Lower lobe of right lung (tissue), 2 donors: Measurements from ENCODE around the gene AFAP1L1. TPM values are rescaled to one million over a fixed set of nuclear protein-coding genes. Genes with fewer than 3 reads are reported as not detected.

ENCODE experiments used
- ATAC-seq, 2 donors: fragments of 200-7000 bp; cut with Tn5 transposase; one replicate each; pipeline ENCODE4 v1.9.1; 2020 to 2022; ENCODE audit warnings: mild to moderate bottlenecking in 2 of 2, moderate library complexity in 2 of 2
- DNase-seq: peaks from one replicate; pipeline ENCODE4 v3.0.0-alpha.2; 2020
- H3K27ac ChIP-seq: fragments of 200-600 bp; one replicate; pipeline ENCODE4 v1.8.0; 2022
- H3K27me3 ChIP-seq: fragments of 200-600 bp; one replicate; pipeline ENCODE4 v1.8.0; 2022; ENCODE audit warnings: low read depth
- H3K36me3 ChIP-seq: fragments of 200-600 bp; one replicate; pipeline ENCODE4 v1.8.0; 2022; ENCODE audit warnings: mild to moderate bottlenecking
- H3K4me1 ChIP-seq: fragments of 200-600 bp; one replicate; pipeline ENCODE4 v1.8.0; 2022
- H3K4me3 ChIP-seq: fragments of 200-600 bp; one replicate; pipeline ENCODE4 v1.8.0; 2022; ENCODE audit warnings: mild to moderate bottlenecking
- H3K9me3 ChIP-seq: fragments of 200-600 bp; one replicate; pipeline ENCODE4 v1.8.0; 2022
- intact Hi-C: fragments of 100-400 bp; cut with DNase I; formaldehyde crosslinking; loops from one replicate; pipeline ENCODE4 v1.11.0; 2022
- total RNA-seq: library from RNA; stranded (reverse); fragmentation: NEBNext Ultra II Directional; extraction: Animal tissue kit (Norgen Biotek cat#: 25700); gene quantifications from one replicate; pipeline ENCODE4 v1.2.1, GENCODE V29; 2021
- TF ChIP-seq, protein P1 (sequence below): fragments of 200-600 bp; IDR thresholded peaks from one replicate; pipeline ENCODE4 v1.8.0; 2022; ENCODE audit warnings: antibody characterized with exemption, mild to moderate bottlenecking
- donor health status: DM: no; HTN: yes; CAD: no; lungs with severe emphysema.

The AFAP1L1 gene
- total RNA-seq, 1 donor from 2014 or later = 26.6 TPM

DNA sequence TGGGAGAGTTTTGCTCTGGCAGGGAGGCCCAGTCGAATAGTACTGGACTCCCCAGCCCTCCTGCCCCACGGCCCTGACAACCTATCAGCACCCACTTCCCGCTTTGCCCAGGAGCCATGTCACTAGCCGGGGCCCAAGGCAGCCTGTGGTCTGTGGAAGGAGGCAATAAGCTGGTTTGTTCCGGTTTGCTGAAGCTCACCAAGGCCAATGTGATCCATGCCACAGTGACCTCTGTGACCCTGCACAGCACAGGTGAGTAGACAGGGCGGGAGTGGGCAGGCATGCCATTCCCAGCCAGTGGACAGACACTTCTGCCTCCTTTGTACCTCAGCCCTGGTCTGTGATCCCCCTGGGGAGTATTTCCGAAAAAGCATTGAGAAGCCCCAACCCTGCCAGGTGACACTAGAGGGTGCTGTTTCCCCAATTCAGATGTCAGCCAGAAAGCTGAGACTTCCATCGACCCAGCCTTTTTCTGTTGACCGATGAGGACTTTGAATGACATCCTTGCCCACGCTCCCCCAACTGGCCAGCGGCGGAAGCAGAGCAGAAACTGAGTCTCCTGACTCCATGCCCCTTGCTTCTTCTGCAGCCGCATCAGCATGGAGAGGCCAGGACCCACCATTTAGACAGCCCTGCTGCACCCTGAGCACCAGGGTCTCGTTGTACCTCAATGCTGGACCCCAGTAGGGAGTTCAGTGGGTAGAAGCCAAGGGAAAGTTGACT, 95.8 kb downstream of the AFAP1L1 start:
- no peak for DNase-seq
- no peaks in the 10 kb centered on the region for H3K36me3 ChIP-seq
- H3K27ac ChIP-seq = no peak overlapping the region
- no peaks in the 10 kb centered on the region for H3K4me1 ChIP-seq
- TF ChIP-seq, protein P1, sequence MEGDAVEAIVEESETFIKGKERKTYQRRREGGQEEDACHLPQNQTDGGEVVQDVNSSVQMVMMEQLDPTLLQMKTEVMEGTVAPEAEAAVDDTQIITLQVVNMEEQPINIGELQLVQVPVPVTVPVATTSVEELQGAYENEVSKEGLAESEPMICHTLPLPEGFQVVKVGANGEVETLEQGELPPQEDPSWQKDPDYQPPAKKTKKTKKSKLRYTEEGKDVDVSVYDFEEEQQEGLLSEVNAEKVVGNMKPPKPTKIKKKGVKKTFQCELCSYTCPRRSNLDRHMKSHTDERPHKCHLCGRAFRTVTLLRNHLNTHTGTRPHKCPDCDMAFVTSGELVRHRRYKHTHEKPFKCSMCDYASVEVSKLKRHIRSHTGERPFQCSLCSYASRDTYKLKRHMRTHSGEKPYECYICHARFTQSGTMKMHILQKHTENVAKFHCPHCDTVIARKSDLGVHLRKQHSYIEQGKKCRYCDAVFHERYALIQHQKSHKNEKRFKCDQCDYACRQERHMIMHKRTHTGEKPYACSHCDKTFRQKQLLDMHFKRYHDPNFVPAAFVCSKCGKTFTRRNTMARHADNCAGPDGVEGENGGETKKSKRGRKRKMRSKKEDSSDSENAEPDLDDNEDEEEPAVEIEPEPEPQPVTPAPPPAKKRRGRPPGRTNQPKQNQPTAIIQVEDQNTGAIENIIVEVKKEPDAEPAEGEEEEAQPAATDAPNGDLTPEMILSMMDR = peak; percentile 74
- no peaks in the 10 kb centered on the region for H3K27me3 ChIP-seq
- intact Hi-C loops = loop anchor here (10.0 kb wide), 1 partner anchor 53 kb away; no protein-coding TSS in a partner anchor
- H3K4me3 ChIP-seq = no peak overlapping the region
- ATAC-seq = peak; percentile 56 to 66
- H3K9me3 ChIP-seq = no peaks in the 10 kb centered on the region

DNA sequence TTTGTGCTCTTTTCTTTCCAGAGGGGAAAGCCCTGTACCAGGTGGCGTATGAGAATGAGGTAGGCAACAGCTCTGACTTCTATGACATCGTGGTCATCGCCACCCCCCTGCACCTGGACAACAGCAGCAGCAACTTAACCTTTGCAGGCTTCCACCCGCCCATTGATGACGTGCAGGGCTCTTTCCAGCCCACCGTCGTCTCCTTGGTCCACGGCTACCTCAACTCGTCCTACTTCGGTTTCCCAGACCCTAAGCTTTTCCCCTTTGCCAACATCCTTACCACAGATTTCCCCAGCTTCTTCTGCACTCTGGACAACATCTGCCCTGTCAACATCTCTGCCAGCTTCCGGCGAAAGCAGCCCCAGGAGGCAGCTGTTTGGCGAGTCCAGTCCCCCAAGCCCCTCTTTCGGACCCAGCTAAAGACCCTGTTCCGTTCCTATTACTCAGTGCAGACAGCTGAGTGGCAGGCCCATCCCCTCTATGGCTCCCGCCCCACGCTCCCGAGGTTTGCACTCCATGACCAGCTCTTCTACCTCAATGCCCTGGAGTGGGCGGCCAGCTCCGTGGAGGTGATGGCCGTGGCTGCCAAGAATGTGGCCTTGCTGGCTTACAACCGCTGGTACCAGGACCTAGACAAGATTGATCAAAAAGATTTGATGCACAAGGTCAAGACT, 96.5 kb downstream of the AFAP1L1 start:
- H3K27me3 ChIP-seq = no peaks in the 10 kb centered on the region
- TF ChIP-seq, protein P1 = no peak
- no peaks in the 10 kb centered on the region for H3K36me3 ChIP-seq
- H3K4me3 ChIP-seq = no peak overlapping the region
- ATAC-seq = no peak
- no peak overlapping the region for H3K27ac ChIP-seq
- H3K9me3 ChIP-seq = no peaks in the 10 kb centered on the region
- no peak for DNase-seq
- intact Hi-C loops = loop anchor here (10.0 kb wide), 1 partner anchor 53 kb away; no protein-coding TSS in a partner anchor
- no peaks in the 10 kb centered on the region for H3K4me1 ChIP-seq

DNA sequence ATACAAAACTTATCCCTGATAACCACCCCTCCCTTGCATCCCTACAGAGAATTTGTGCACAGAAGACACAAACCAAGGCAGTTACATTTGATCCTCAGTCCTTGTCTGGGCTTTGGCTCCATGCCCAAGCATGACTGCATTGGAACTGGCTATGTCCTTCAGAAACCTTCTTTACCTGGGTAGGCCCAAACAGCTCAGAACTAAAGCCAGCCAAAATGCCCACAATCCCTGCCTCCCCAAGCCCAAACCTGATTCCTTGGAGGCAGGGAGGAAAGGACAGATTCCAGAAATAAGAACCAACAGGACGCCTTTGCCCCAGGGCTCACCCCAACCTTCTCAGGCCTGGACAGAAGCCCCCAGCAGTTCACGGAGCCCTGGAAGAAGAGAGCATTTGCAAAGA, 99.2 kb downstream of the AFAP1L1 start:
- Histone ChIP-seq H3K36me3 (no peaks in the 10 kb centered on the region), H3K4me3 (no peak overlapping the region), H3K9me3 (no peaks in the 10 kb centered on the region), H3K27me3 (no peaks in the 10 kb centered on the region), H3K4me1 (no peaks in the 10 kb centered on the region), H3K27ac (no peak overlapping the region)
- DNase-seq = no peak
- no peak for ATAC-seq
- intact Hi-C loops = no loop called here
- TF ChIP-seq, protein P1 = no peak

DNA sequence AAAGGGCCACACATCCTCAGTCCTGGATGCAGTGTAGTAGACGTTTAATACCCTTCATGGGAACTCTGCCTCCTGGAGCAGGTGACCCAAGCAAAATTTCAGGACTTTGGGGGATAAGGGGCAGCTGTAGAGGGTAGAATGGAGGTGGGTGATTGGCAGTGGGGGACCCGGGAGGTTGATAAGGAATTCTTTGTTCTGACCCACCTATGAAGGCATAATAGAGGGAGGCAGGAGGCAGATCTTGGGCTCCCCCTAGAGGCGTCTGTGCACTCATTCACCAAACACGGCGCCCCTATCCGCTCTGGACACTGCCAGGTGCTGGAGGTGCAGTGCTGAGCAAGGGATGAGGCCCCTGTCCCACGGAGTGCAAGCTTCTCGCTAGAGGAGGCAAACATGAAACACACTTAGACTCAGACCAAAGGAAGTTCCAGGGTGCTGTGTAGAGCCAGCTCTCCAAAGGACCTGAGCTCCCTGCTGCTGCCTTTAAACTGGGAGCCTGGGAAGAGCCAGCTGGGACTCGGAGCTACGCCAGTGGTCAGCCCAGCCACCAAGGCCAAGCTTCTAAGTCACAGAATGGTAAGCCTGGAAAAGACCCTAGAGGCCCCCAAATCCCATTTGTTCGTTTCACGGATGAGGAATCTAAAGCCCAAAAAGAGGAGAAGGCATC, 99.8 kb downstream of the AFAP1L1 start:
- DNase-seq (peak; percentile 71), ATAC-seq (peak; percentile 88)
- no peaks in the 10 kb centered on the region for H3K9me3 ChIP-seq
- TF ChIP-seq, protein P1 = peak; percentile 78
- H3K4me1 ChIP-seq = no peaks in the 10 kb centered on the region
- H3K36me3 ChIP-seq = no peaks in the 10 kb centered on the region
- no peak overlapping the region for H3K27ac ChIP-seq
- no peak overlapping the region for H3K4me3 ChIP-seq
- H3K27me3 ChIP-seq = no peaks in the 10 kb centered on the region
- intact Hi-C loops = no loop called here

DNA sequence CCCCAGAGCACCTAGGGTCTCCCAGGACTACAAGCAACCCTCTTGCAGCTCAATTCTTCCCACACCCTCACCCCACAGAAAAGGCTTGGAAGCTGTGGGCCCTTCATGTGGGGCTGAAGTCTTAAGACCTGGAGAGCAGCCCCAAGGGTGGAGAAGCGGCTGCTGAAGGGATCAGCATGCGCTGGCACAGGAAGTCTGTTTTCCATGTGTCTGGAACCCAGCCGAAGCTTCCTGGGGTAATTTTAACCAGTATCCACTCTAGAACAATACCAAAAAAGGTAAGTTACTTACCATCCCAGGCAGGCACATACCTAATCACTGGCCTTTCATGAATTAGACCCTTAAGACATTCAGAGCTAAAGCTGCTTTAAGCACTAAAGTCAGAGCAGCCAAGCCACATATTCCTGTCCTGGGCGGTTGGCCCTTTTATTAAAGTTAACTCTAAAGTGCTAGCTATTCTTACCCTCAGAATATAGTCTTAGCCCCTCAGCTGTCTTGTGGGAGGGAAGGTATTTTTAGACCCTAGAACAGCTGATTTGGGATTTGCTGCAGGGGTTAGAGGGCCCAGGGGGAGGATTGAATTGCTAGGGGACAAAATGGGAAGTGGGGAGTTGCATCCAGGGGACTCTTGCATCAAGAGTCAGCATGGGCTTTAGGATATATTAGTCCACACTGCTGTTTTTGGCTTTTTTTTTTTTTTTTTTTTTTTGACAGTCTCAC, 100.6 kb downstream of the AFAP1L1 start:
- H3K9me3 ChIP-seq = no peaks in the 10 kb centered on the region
- H3K27ac ChIP-seq = no peak overlapping the region
- H3K36me3 ChIP-seq = no peaks in the 10 kb centered on the region
- no peaks in the 10 kb centered on the region for H3K27me3 ChIP-seq
- H3K4me3 ChIP-seq = no peak overlapping the region
- intact Hi-C loops = no loop called here
- H3K4me1 ChIP-seq = no peaks in the 10 kb centered on the region
- DNase-seq (no peak), ATAC-seq (no peak)
- TF ChIP-seq, protein P1 = no peak
